ENCODE results near the gene CNPY2. TPM values are rescaled to one million over a fixed set of nuclear protein-coding genes. Genes with fewer than 3 reads are reported as not detected.

Gene CNPY2
- total RNA-seq, 1 experiment from 2014 or later: 193 TPM

DNA sequence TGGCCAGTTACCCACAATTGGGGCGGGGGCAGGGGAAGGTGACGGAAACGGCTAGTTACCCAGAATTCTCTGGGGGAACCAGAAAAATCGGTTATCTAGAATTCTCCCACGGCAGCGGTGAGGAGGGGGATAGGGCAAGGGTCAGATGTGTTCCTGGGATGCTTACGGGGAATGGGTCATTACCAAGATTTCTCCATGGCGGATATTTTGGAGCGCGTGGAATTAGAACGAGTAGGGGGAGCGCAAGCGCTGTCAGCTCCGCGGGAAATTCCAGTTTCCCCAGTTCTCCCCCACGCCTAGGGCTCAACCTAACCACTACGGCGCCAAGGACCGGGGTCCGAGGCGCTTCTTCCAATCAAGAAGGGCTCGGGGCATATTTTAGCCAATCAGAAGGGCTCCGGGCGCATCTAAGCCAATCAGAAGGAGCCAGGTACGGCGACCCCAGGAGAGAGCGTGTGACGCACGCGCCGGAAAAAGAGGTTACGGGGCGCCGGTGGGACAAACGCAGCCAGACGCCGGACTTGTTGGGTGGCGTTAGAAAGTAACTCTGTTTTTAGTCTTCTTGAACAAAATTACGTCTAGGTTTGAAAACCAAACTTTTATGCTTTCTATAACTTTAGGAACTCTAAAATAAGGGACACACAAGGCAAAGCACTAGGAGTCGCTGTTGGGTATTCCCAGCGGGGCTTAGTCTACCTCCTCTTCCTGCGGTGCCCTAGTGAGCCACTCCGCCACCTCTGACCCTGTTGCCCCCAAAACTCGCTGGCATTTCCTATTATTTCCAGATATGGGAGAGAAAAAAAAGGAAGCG is 18.1 kb upstream of the CNPY2 start, which contains the start of gene PAN2 (continued):
- TF ChIP-seq, protein P1, sequence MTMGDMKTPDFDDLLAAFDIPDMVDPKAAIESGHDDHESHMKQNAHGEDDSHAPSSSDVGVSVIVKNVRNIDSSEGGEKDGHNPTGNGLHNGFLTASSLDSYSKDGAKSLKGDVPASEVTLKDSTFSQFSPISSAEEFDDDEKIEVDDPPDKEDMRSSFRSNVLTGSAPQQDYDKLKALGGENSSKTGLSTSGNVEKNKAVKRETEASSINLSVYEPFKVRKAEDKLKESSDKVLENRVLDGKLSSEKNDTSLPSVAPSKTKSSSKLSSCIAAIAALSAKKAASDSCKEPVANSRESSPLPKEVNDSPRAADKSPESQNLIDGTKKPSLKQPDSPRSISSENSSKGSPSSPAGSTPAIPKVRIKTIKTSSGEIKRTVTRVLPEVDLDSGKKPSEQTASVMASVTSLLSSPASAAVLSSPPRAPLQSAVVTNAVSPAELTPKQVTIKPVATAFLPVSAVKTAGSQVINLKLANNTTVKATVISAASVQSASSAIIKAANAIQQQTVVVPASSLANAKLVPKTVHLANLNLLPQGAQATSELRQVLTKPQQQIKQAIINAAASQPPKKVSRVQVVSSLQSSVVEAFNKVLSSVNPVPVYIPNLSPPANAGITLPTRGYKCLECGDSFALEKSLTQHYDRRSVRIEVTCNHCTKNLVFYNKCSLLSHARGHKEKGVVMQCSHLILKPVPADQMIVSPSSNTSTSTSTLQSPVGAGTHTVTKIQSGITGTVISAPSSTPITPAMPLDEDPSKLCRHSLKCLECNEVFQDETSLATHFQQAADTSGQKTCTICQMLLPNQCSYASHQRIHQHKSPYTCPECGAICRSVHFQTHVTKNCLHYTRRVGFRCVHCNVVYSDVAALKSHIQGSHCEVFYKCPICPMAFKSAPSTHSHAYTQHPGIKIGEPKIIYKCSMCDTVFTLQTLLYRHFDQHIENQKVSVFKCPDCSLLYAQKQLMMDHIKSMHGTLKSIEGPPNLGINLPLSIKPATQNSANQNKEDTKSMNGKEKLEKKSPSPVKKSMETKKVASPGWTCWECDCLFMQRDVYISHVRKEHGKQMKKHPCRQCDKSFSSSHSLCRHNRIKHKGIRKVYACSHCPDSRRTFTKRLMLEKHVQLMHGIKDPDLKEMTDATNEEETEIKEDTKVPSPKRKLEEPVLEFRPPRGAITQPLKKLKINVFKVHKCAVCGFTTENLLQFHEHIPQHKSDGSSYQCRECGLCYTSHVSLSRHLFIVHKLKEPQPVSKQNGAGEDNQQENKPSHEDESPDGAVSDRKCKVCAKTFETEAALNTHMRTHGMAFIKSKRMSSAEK (CRISPR knock-in tag; IDR thresholded peaks at IDR 0.05; ENCODE audit: borderline replicate concordance): no peak
- no peak for TF ChIP-seq EMX1 (CRISPR knock-in tag; IDR thresholded peaks at IDR 0.05)
- no peak for TF ChIP-seq ZNF263 (CRISPR knock-in tag; IDR thresholded peaks at IDR 0.05; ENCODE audit: low read depth)
- peak; percentile 86 for TF ChIP-seq NFYB (CRISPR knock-in tag; conservative IDR thresholded peaks at IDR 0.05; ENCODE audit: low read depth)
- no peak for TF ChIP-seq RELA (CRISPR knock-in tag; IDR thresholded peaks at IDR 0.05; ENCODE audit: borderline replicate concordance)
- TF ChIP-seq SOX15 (CRISPR knock-in tag; IDR thresholded peaks at IDR 0.05): no peak
- TF ChIP-seq ATF1 (CRISPR knock-in tag; IDR thresholded peaks at IDR 0.05): no peak
- TF ChIP-seq, protein P2, sequence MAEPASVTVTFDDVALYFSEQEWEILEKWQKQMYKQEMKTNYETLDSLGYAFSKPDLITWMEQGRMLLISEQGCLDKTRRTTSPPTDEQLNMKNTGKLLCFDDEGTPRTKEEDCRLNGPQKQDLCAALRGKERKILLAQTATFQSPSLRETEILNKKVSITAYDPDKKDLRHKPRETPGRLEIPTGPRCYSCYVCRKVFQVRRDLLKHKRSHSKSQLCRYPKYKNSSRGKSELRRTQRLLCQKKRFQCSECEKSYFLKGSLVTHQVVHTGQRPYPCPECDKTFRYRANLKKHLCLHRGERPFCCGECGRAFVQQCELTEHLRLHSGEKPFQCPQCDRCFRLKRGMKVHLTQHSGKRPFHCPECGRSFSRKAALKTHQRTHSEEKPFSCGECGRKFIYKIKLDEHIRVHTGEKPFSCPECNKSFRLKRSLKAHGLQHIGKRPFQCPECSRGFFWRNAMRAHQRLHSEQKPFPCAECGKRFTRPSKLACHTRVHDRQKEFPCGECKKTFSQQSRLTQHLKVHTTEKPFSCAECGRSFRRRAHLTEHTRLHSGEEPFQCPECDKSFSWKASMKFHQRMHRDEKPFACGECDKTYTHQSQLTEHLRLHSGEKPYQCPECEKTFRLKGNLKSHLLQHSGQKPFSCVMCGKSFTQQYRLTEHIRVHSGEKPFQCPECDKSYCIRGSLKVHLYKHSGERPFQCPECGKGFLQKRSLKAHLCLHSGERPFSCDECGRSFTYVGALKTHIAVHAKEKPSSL (CRISPR knock-in tag; conservative IDR thresholded peaks at IDR 0.05): no peak
- TF ChIP-seq ZNF423 (CRISPR knock-in tag; IDR thresholded peaks at IDR 0.05): no peak; the same call in 1 of the 2 replicates

- ATAC-seq (no peak), DNase-seq (ENCODE audit: low spot score) (no peak)
- peak overlapping the region; percentile 87 for H3K4me3 Mint-ChIP-seq
- TF ChIP-seq, protein P3, sequence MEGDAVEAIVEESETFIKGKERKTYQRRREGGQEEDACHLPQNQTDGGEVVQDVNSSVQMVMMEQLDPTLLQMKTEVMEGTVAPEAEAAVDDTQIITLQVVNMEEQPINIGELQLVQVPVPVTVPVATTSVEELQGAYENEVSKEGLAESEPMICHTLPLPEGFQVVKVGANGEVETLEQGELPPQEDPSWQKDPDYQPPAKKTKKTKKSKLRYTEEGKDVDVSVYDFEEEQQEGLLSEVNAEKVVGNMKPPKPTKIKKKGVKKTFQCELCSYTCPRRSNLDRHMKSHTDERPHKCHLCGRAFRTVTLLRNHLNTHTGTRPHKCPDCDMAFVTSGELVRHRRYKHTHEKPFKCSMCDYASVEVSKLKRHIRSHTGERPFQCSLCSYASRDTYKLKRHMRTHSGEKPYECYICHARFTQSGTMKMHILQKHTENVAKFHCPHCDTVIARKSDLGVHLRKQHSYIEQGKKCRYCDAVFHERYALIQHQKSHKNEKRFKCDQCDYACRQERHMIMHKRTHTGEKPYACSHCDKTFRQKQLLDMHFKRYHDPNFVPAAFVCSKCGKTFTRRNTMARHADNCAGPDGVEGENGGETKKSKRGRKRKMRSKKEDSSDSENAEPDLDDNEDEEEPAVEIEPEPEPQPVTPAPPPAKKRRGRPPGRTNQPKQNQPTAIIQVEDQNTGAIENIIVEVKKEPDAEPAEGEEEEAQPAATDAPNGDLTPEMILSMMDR (IDR thresholded peaks at IDR 0.05): no peak
- TF ChIP-seq, protein P4, sequence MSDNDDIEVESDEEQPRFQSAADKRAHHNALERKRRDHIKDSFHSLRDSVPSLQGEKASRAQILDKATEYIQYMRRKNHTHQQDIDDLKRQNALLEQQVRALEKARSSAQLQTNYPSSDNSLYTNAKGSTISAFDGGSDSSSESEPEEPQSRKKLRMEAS (CRISPR knock-in tag; IDR thresholded peaks at IDR 0.05): no peak
- no peak for TF ChIP-seq EMX1 (CRISPR knock-in tag; IDR thresholded peaks at IDR 0.05)
- TF ChIP-seq ESRRA (CRISPR knock-in tag; IDR thresholded peaks at IDR 0.05; ENCODE audit: borderline replicate concordance): no peak
- TF ChIP-seq NR1H2 (CRISPR knock-in tag; IDR thresholded peaks at IDR 0.05): no peak
- no peak for TF ChIP-seq ZNF512 (CRISPR knock-in tag; IDR thresholded peaks at IDR 0.05; ENCODE audit: borderline replicate concordance)
- TF ChIP-seq, protein P5, sequence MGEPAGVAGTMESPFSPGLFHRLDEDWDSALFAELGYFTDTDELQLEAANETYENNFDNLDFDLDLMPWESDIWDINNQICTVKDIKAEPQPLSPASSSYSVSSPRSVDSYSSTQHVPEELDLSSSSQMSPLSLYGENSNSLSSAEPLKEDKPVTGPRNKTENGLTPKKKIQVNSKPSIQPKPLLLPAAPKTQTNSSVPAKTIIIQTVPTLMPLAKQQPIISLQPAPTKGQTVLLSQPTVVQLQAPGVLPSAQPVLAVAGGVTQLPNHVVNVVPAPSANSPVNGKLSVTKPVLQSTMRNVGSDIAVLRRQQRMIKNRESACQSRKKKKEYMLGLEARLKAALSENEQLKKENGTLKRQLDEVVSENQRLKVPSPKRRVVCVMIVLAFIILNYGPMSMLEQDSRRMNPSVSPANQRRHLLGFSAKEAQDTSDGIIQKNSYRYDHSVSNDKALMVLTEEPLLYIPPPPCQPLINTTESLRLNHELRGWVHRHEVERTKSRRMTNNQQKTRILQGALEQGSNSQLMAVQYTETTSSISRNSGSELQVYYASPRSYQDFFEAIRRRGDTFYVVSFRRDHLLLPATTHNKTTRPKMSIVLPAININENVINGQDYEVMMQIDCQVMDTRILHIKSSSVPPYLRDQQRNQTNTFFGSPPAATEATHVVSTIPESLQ (CRISPR knock-in tag; IDR thresholded peaks at IDR 0.05): no peak
- no peaks in the 10 kb centered on the region for H3K27me3 Mint-ChIP-seq (ENCODE audit: low read depth)
- no peaks in the 10 kb centered on the region for H3K36me3 Mint-ChIP-seq
- H3K4me1 Mint-ChIP-seq: peaks cover 32% of the 10 kb centered on the region
- no peaks in the 10 kb centered on the region for H3K9me3 Mint-ChIP-seq
- CTCF ChIA-PET: interaction anchor here (0.6 to 2.2 kb wide), 9 partner anchors 13 to 144 kb away, joined by 3 to 9 read pairs (median 3); partner anchors contain the start of genes ANKRD52, CNPY2, RNF41 and SMARCC2
- H3K27ac Mint-ChIP-seq: peak overlapping the region; percentile 98
- POLR2A ChIA-PET: interaction anchor here (0.7 to 1.7 kb wide), 3 partner anchors 27 to 76 kb away, joined by 3 to 9 read pairs (median 3); partner anchors contain the start of genes CS and STAT2
Measured at GRCh38 chr12:56333197-56333678, 17.4 kb upstream of the CNPY2 start.

Data from WTC11 (cell line).